GM19397 (cell line): ENCODE measurements around the gene XYLT1.

Source experiments
- ATAC-seq: cut with Tn5 transposase; IDR thresholded peaks from one replicate; pipeline ENCODE4 v1.9.1; 2021; ENCODE audit warnings: mild to moderate bottlenecking, moderate library complexity; ENCODE audit not compliant: unreplicated experiment

XYLT1 gene

DNA sequence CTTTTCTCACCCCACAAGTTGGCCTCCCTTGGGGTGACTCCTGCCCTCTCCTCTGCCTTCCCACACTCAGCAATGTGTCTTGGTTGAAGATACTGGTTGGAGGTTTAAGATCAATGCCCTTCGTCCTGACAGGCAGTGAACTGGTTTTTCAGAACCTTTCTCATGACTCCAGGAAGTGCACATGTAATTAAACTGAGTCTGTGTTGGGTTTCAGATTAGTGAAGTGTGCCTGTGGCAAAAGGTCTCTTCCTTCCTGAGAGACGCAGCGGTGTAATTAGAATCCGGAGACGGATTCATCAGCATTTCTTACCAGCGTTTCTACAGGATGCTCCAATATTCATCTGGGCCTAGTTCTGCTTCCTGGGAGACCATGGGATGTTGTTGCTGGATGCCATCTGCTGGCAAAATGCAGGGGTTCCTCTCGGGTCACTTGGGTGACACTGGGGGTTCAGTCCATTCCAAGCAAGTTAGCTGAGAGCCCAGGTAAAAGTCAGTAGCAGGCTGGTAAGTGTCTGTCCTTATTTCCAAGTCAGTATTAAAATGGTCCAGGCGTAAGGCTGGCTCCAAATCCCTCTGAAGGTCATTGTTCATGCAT is 233.3 kb downstream of the XYLT1 start:
- no peak for ATAC-seq

DNA sequence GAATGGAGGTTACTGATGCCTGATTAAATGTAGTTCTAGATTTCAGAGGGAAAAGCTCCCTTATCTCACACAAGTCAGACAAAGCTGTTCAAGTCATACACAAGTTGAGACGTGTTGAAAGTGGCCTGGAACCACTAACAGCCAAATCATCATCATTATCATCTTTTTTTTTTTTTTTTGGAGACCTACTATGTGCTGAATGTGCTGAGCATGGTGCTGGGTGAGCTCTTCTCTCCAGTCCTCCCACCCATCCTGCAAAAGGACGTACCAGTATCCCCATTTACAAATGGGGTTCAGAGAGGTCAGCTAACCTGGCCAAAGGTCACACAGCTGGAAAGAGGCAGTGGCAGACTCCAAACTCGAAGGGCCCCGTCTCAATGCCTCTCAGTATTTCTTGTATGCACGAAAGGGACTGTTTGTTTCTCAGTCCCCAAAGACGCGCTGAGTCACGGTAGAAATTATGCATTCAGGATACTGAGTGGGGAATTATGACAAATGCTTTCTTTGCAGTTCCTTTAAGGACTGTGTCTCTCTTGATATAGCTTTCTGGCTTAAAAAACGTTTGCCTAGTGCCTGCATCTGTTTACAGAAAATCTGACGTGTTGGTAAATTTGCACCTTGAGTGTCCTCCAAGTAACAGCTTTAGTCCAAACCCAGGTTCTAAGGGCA is 235.5 kb downstream of the XYLT1 start:
- ATAC-seq = no peak

DNA sequence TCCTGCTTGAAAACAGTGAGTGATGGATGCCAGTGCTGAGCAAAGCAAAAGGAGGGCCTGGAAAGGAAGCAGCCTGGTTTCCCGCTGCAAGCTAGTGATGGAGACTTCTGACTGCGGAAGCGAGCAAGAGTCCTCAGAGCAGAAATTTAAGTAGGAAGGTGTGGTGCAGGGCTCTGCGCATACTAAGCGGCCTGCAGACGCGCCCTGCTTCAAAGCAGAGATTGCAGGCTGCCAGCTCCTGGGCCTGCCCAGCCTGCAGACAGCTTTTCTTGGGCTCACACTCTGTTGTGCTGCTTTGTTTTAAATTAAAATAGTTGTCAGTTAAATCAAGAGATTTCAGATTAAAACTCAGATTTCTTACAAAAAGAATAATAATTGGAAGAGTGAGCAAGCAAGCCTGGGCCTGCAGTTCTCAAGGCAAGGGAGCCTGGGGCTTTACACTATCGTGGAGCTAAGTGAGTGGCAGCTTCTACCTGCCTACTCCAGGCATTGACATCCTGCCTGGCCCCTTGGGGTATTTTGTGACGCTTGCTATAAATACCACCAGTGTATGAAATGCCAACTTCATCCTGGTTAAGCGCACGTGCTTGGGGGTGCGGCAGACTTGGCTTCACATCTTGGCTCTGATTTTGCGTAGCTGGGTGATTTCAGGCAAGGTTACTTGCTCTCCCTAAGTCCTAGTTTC is 237.3 kb downstream of the XYLT1 start:
- ATAC-seq = no peak

GRCh38 chr16:17232487-17232886 is 238.3 kb downstream of the XYLT1 start:
- no peak for ATAC-seq

- ATAC-seq = no peak
Observed at GRCh38 chr16:17231972-17232371, 238.8 kb downstream of the XYLT1 start.

GRCh38 chr16:17230932-17231581 is 239.7 kb downstream of the XYLT1 start:
- ATAC-seq = no peak

- no peak for ATAC-seq
Observed at GRCh38 chr16:17229766-17230165, 241.0 kb downstream of the XYLT1 start.

DNA sequence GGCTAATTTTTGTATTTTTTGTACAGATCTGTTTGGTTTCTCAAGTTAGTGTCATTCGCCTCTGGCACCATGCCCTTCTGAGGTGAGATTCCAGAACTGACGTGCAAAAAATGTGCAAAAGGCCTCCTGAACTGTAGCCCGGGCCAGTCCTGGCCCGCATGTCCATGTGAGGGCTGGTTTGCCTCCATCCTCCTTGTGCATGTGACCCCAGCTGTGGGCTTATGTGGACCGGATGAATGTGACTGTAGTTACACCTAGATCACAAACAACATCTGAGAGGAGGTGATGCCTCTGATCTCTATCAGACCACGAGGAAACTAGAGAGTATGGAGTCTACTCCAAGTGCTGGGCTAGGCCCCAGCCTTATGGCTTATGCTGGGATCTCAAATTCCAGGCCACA is 241.6 kb downstream of the XYLT1 start:
- no peak for ATAC-seq

GRCh38 chr16:17228708-17229055 is 242.1 kb downstream of the XYLT1 start:
- no peak for ATAC-seq

- ATAC-seq = no peak
Observed at GRCh38 chr16:17228048-17228707, 242.6 kb downstream of the XYLT1 start.

GRCh38 chr16:17227278-17227677 is 243.5 kb downstream of the XYLT1 start:
- no peak for ATAC-seq

- ATAC-seq = no peak
Observed at GRCh38 chr16:17225541-17225940, 245.2 kb downstream of the XYLT1 start.

- ATAC-seq = no peak
Observed at GRCh38 chr16:17224879-17225281, 245.9 kb downstream of the XYLT1 start.

DNA sequence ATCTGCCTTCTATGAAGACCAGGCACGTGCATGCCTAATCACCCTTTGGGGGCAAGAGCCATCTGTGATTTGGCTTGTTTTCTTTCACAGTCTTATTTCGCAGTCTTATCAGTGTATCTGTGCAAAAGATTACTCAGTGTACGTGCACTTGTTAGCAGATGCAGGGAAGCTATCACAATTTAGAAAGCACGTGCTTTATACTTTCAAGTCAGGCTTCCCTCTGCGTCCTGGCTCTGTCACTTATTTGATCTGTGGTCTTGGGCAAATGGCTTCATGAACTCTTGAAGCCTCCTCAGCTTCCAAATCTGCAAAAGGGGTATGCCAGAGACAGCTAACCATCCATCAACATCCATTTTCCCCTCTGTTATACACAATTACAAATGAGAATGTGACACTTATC is 246.4 kb downstream of the XYLT1 start:
- no peak for ATAC-seq

DNA sequence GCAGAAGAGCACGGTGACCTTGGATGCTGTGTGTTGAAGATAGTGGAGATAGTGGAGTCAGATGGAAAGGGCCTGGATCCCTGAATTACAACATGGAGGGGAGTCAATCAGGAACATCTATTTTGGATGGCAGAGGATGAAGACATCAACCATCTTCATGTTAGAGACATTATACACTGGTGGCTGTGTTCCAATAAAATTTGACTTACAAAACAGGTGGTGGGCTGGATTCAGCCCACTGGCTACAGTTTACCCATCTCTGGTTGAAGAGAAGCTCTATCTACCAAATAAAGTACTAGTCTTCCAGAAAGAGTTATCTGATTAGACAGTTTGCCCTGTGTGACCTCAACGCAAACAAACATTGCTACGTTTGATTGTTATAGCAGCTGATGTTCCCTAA is 247.2 kb downstream of the XYLT1 start:
- no peak for ATAC-seq

- ATAC-seq = no peak
Observed at GRCh38 chr16:17222871-17223401, 247.8 kb downstream of the XYLT1 start.

DNA sequence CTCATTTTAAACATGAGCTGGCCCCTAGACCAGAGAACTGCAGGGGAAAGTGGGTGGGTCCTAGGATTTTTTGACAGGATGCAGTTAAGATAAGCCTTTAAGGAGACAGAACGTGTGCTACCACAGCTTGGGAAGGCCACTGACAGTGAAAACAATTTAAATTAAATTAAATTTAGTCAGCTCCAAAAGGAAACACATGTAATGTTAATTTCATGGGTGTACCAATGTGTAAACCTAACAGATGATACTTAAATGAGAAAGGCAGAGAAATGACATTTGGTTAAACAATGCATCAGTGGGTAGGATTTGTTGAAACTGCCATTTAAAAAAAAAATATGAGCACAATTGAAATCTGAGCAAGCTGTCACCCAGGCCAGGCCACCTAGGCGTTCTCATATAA is 250.8 kb downstream of the XYLT1 start:
- no peak for ATAC-seq

- no peak for ATAC-seq
Observed at GRCh38 chr16:17215936-17216335, 254.8 kb downstream of the XYLT1 start.

- no peak for ATAC-seq
Observed at GRCh38 chr16:17215306-17215705, 255.5 kb downstream of the XYLT1 start.

DNA sequence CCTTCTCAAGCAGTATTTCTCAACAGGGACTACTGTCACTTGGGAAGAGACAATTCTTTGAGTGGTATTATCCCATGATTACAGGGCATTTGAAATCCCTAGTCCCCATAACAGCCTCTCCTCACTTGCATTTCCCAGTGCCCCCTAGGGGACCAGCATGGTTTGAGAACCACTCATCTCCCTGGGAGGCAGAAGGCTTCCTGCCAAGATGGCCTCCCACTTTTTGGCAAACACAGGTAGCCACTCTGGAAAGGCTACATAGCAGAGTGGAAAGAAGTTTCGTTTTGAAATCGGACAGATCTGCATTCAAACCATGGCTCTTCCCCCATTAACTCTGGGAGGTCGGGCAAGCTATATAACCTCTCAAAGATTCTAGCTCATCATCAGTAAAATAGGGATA is 256.8 kb downstream of the XYLT1 start:
- ATAC-seq = no peak

DNA sequence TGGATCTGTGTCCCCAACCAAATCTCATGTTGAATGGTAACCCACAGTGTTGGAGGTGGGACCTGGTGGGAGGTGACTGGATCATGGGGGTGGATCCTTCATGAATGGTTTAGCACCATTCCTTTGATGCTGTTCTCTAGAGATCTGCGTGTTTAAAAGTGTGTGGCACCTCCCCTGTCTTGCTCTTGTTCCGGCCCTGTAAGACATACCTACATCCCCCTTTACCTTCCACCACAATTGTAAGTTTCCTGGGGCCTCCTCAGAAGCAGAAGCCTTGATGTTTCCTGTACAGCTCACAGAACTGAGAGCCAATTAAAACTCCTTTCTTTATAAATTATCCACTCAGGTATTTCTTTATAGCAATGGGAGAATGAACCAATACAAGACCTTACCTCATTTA is 257.7 kb downstream of the XYLT1 start:
- ATAC-seq = no peak
